BE2C (cell line): ENCODE measurements around the gene SLC30A7.
"Not testable (repeated sequence)": the region's sequence is repeated elsewhere in the genome, so short reads cannot be mapped to it uniquely, and the experiment has no call there.

Source experiments
- DNase-seq: peaks from one replicate; pipeline ENCODE4 v3.0.0-alpha.2; 2020
- H3K27me3 ChIP-seq: fragments of 250-450 bp; sonication (Bioruptor Pico); 2 replicates; pipeline ENCODE4 v1.5.1; 2020; ENCODE audit warnings: mild to moderate bottlenecking
- H3K36me3 ChIP-seq: fragments of 250-450 bp; sonication (Bioruptor Pico); 2 replicates; pipeline ENCODE4 v1.5.1; 2020; ENCODE audit warnings: mild to moderate bottlenecking
- H3K4me1 ChIP-seq: fragments of 250-450 bp; sonication (Bioruptor Pico); 2 replicates; pipeline ENCODE4 v1.5.1; 2020
- H3K4me3 ChIP-seq: 2 replicates; pipeline ENCODE4 v1.5.1; 2011; ENCODE audit warnings: low read depth, low read length
- H3K9me3 ChIP-seq: fragments of 250-450 bp; sonication (Bioruptor Pico); 2 replicates; pipeline ENCODE4 v1.5.1; 2020
- TF ChIP-seq, protein P1 (sequence below): IDR thresholded peaks from 2 replicates; pipeline ENCODE4 v1.5.1; 2012; ENCODE audit warnings: mild to moderate bottlenecking, low read depth, low read length

SLC30A7 gene

DNA sequence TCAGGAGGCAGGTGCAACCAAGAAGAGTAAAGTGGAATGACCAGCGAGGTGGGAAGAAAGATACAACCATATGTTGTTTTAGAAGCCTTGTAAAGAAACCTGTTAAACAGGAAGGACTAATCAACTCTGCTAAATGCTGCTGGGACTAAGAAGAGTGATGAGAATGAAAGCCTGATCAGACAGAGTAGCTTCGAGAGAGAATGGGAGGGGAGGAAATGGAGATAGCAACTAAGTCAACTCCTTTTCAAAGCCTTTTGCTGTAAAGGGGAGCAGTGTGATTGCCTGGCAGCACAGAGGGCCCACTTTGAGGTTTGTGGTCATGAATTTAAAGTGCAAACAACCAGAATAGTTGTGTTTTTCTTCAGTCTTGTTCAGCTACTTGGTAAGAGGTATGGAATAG, 31.4 kb downstream of the SLC30A7 start:
- TF ChIP-seq, protein P1, sequence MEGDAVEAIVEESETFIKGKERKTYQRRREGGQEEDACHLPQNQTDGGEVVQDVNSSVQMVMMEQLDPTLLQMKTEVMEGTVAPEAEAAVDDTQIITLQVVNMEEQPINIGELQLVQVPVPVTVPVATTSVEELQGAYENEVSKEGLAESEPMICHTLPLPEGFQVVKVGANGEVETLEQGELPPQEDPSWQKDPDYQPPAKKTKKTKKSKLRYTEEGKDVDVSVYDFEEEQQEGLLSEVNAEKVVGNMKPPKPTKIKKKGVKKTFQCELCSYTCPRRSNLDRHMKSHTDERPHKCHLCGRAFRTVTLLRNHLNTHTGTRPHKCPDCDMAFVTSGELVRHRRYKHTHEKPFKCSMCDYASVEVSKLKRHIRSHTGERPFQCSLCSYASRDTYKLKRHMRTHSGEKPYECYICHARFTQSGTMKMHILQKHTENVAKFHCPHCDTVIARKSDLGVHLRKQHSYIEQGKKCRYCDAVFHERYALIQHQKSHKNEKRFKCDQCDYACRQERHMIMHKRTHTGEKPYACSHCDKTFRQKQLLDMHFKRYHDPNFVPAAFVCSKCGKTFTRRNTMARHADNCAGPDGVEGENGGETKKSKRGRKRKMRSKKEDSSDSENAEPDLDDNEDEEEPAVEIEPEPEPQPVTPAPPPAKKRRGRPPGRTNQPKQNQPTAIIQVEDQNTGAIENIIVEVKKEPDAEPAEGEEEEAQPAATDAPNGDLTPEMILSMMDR = no peak
- peaks cover 14% of the 10 kb centered on the region for H3K36me3 ChIP-seq
- H3K27me3 ChIP-seq = no peaks in the 10 kb centered on the region
- no peaks in the 10 kb centered on the region for H3K9me3 ChIP-seq
- DNase-seq = no peak
- no peaks in the 10 kb centered on the region for H3K4me1 ChIP-seq
- no peak overlapping the region for H3K4me3 ChIP-seq

DNA sequence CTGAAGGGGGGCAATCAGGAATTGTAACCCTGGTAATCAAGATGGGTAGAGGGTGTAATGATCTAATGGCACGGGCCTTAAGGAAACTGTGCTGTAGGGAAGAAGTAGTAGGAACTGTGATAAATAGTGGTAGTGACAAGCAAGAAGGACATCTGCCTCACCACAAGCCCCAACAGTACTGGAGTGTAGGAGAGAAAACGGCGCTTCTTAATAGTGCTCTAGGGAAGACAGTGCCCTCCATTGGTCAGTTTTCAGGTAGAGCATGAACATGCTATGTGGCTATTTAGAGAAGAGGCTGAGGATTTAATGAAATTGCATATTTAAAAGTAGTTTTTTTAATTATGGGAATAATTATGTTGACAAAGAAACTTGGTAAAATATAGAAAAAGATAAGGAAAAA, 32.2 kb downstream of the SLC30A7 start:
- Histone ChIP-seq H3K4me3 (no peak overlapping the region), H3K27me3 (no peaks in the 10 kb centered on the region), H3K4me1 (no peaks in the 10 kb centered on the region), H3K9me3 (no peaks in the 10 kb centered on the region), H3K36me3 (peaks cover 14% of the 10 kb centered on the region)
- no peak for DNase-seq
- TF ChIP-seq, protein P1 = peak; percentile 44

DNA sequence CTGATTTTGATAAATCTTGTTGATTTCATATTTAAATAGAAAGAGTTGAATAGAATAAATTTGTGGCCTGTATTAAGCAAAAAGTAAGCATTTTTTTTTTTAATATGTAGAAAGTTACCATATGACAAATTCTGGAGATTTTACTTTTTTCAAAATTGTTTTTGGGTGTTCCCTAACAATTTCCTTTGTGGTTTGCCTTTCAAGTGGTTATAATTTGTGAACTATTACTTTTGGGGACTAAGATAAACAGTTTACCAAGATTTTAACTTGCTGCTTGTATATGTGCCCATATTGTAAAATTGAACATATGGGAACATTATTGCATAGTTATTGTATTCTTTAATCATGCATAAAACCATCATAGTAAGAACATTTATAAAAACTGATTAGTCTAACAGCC, 34.6 kb downstream of the SLC30A7 start:
- Histone ChIP-seq H3K4me3 (no peak overlapping the region), H3K4me1 (no peaks in the 10 kb centered on the region), H3K9me3 (no peaks in the 10 kb centered on the region), H3K36me3 (0 out of 2 replicates have a peak, but pooled peaks cover 4% of the 10 kb centered on the region), H3K27me3 (no peaks in the 10 kb centered on the region)
- TF ChIP-seq, protein P1 = no peak
- DNase-seq = no peak

DNA sequence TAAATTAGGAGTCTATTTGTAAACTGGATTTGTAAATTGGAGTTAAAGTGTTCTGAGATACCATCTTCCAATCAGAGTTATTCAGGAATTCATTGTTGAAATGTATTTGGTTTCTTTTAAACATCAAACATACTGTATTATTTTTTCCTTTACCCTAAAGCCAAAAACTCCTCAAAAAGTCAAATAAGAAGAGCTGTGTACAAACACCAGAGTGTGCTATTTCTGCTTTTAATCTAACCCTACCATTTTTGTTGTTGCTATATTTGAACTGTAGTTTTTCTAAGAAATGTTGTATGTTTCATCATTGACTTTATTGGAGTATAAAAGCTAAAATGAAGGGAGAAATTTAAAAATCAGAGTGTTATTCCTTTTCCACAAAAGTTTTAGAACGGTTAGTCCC, 35.8 kb downstream of the SLC30A7 start:
- H3K27me3 ChIP-seq = no peaks in the 10 kb centered on the region
- no peaks in the 10 kb centered on the region for H3K36me3 ChIP-seq
- no peaks in the 10 kb centered on the region for H3K4me1 ChIP-seq
- H3K4me3 ChIP-seq = no peak overlapping the region
- no peaks in the 10 kb centered on the region for H3K9me3 ChIP-seq
- TF ChIP-seq, protein P1 = no peak
- DNase-seq = no peak

DNA sequence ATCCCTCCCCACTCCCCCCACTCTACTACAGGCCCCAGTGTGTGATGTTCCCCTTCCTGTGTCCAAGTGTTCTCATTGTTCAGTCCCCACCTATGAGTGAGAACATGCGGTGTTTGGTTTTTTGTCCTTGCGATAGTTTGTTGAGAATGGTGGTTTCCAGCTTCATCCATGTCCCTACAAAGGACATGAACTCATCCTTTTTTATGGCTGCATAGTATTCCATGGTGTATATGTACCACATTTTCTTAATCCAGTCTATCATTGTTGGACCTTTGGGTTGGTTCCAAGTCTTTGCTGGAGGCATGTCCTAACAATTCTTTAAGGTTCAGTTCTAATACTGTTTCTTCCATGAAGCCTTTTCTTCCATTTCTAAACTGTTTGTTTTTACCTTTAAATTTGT, 37.7 kb downstream of the SLC30A7 start:
- not testable (repeated sequence) for H3K27me3 ChIP-seq, DNase-seq, H3K4me3 ChIP-seq, H3K4me1 ChIP-seq, H3K36me3 ChIP-seq, H3K9me3 ChIP-seq

DNA sequence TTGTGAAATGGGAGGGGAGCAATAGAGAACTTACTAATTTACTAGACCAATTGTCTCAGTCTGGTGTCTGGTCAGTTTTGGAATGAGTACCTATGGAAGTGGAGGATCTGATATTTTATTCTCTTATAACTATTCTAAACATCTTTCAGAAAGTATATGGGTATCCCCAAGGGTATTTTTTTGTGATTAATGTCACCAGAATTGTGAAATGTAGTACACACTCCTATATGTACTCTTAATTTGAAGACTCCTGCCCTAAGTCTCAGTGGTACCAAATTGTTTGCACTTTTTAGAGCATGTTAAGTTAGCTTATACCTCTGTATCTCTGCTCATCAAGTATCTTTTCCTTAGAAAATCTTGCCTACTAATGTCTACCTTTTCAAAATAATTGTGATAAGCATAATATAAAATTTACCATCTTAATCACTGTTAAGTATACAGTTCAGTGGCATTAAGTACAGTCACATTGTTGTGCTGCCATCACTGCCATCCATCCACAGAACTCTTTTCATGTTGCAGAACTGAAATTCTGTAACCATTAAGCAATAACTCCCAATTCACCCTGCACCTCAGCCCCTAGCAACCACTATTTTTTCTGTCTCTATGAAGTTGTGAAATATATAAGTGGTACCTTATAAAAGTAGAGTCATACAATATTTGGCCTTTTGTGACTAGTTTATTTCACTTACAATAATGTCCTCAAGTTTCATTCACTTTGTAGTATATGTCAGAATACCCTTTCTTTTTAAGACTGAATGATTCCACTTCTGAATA, 40.5 kb downstream of the SLC30A7 start:
- H3K4me3 ChIP-seq = no peak overlapping the region
- DNase-seq = no peak
- no peaks in the 10 kb centered on the region for H3K27me3 ChIP-seq
- H3K4me1 ChIP-seq = no peaks in the 10 kb centered on the region
- TF ChIP-seq, protein P1 = no peak
- H3K36me3 ChIP-seq = peaks cover 1% of the 10 kb centered on the region
- no peaks in the 10 kb centered on the region for H3K9me3 ChIP-seq
